Measurements from ENCODE around the gene ATP5F1E.

ATP5F1E gene

GRCh38 chr20:59047938-59048680 is 16.0 kb upstream of the ATP5F1E start:
- POLR2A ChIA-PET, result no interaction called here
- CTCF ChIA-PET, result no interaction called here
- no peak for TF ChIP-seq TARDBP (IDR thresholded peaks at IDR 0.05)
- no peak for TF ChIP-seq HDGF (IDR thresholded peaks at IDR 0.05; ENCODE audit: borderline replicate concordance)
- no peak for TF ChIP-seq LEF1 (IDR thresholded peaks at IDR 0.05; ENCODE audit: borderline replicate concordance)
- TF ChIP-seq ELF4 (IDR thresholded peaks at IDR 0.05), result no peak
- TF ChIP-seq, protein P1, sequence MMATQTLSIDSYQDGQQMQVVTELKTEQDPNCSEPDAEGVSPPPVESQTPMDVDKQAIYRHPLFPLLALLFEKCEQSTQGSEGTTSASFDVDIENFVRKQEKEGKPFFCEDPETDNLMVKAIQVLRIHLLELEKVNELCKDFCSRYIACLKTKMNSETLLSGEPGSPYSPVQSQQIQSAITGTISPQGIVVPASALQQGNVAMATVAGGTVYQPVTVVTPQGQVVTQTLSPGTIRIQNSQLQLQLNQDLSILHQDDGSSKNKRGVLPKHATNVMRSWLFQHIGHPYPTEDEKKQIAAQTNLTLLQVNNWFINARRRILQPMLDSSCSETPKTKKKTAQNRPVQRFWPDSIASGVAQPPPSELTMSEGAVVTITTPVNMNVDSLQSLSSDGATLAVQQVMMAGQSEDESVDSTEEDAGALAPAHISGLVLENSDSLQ (IDR thresholded peaks at IDR 0.05), result no peak
- no peak for TF ChIP-seq L3MBTL2 (conservative IDR thresholded peaks at IDR 0.05)
- no peak for TF ChIP-seq FOXA1 (IDR thresholded peaks at IDR 0.05)
- DNase-seq (ENCODE audit: extremely low spot score), result no peak

DNA sequence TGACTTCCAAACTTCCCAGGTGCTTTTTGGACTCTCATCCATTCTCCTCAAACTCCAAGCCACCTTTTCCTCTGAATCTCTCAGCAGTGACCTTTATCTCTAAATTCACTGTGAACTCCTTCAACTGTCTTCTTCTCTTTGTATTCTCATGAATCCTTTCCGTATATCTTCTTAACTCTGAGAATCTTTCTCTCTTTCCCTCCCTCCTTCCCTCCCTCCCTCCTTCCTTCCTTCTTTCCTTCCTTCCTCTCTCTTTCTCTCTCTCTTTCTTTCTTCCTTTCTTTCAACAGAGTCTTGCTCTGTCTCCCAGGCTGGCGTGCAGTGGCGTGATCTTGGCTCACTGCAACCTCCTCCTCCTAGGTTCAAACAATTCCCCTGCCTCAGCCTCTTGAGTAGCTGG is 14.7 kb upstream of the ATP5F1E start:
- TF ChIP-seq ELF4 (IDR thresholded peaks at IDR 0.05) (no peak), CTBP1 (IDR thresholded peaks at IDR 0.05; ENCODE audit: borderline replicate concordance) (no peak), LEF1 (IDR thresholded peaks at IDR 0.05; ENCODE audit: borderline replicate concordance) (no peak), NFRKB (IDR thresholded peaks at IDR 0.05) (no peak)
- TF ChIP-seq, protein P1 (IDR thresholded peaks at IDR 0.05), result no peak
- no peak for DNase-seq (ENCODE audit: extremely low spot score)
- POLR2A ChIA-PET, result interaction anchor here (0.8 kb wide), 1 partner anchor 15 kb away, joined by 4 read pairs; the partner anchor contains the start of gene ATP5F1E
- CTCF ChIA-PET, result no interaction called here

DNA sequence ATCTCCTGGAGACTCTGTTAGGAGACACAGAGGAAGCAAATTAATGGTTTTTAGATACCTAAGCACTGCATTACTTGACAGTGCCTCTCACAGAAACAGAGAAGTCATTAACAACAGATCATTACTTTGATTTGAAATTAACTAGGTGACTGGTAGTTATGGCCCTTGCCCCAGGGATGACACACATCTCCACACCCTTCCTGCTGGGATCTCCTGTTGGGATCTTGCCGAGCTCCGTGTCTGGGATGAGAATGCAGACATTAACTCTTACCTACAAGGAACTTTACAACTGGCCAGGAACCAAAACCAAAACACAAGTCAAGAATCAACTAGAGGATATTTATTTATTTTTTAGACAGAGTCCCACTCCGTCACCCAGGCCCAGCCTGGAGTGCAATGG is 12.7 kb upstream of the ATP5F1E start:
- POLR2A ChIA-PET, result no interaction called here
- CTCF ChIA-PET, result no interaction called here
- TF ChIP-seq ARNT (IDR thresholded peaks at IDR 0.05), result no peak
- no peak for TF ChIP-seq NFRKB (IDR thresholded peaks at IDR 0.05)
- TF ChIP-seq SUZ12 (IDR thresholded peaks at IDR 0.05), result no peak
- TF ChIP-seq L3MBTL2 (conservative IDR thresholded peaks at IDR 0.05), result no peak
- TF ChIP-seq LEF1 (IDR thresholded peaks at IDR 0.05; ENCODE audit: borderline replicate concordance), result no peak
- no peak for TF ChIP-seq CTBP1 (IDR thresholded peaks at IDR 0.05; ENCODE audit: borderline replicate concordance)
- TF ChIP-seq SP1 (IDR thresholded peaks at IDR 0.05), result no peak
- no peak for TF ChIP-seq HDGF (IDR thresholded peaks at IDR 0.05; ENCODE audit: borderline replicate concordance)
- no peak for TF ChIP-seq FOXK2 (IDR thresholded peaks at IDR 0.05)
- no peak for DNase-seq (ENCODE audit: extremely low spot score)

DNA sequence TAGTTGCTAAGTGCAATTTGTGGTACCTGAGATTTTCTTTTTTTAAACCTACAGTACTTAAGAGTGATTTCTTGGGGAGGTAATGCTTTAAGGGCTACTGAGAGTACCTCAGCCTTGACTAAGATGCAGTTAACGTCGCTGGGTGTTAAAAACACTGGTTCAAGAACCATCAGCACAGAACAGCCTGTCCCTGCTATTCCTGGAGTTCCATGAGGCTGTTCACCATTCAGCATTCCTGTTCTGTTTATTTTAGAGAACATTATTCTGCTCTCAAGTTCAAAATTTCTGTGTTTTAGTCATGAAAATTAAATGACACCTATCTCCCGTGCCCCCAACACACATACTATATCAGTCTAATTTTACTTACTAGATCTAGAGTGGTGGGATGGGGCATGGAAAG is 12.2 kb upstream of the ATP5F1E start:
- POLR2A ChIA-PET, result interaction anchor here (3.0 kb wide), 1 partner anchor 11 kb away, joined by 29 read pairs; the partner anchor contains the start of gene ATP5F1E
- CTCF ChIA-PET, result no interaction called here
- DNase-seq (ENCODE audit: extremely low spot score), result no peak
- TF ChIP-seq ARNT (IDR thresholded peaks at IDR 0.05) (no peak), SUZ12 (IDR thresholded peaks at IDR 0.05) (no peak), CTBP1 (IDR thresholded peaks at IDR 0.05; ENCODE audit: borderline replicate concordance) (no peak), L3MBTL2 (conservative IDR thresholded peaks at IDR 0.05) (no peak), FOXM1 (IDR thresholded peaks at IDR 0.05; ENCODE audit: borderline replicate concordance) (no peak), HDGF (IDR thresholded peaks at IDR 0.05; ENCODE audit: borderline replicate concordance) (no peak), ZNF384 (IDR thresholded peaks at IDR 0.05) (no peak), SP1 (IDR thresholded peaks at IDR 0.05) (no peak), FOXK2 (IDR thresholded peaks at IDR 0.05) (no peak), NFRKB (IDR thresholded peaks at IDR 0.05) (no peak), FOXA1 (IDR thresholded peaks at IDR 0.05) (no peak), TARDBP (IDR thresholded peaks at IDR 0.05) (no peak), ELF4 (IDR thresholded peaks at IDR 0.05) (no peak), LEF1 (IDR thresholded peaks at IDR 0.05; ENCODE audit: borderline replicate concordance) (no peak), BHLHE40 (IDR thresholded peaks at IDR 0.05; ENCODE audit: borderline replicate concordance) (no peak)
- TF ChIP-seq, protein P1 (IDR thresholded peaks at IDR 0.05), result no peak

GRCh38 chr20:59043698-59044097 is 11.6 kb upstream of the ATP5F1E start:
- no peak for TF ChIP-seq FOXA1 (IDR thresholded peaks at IDR 0.05)
- TF ChIP-seq, protein P1 (IDR thresholded peaks at IDR 0.05), result no peak
- no peak for TF ChIP-seq FOXM1 (IDR thresholded peaks at IDR 0.05; ENCODE audit: borderline replicate concordance)
- TF ChIP-seq TARDBP (IDR thresholded peaks at IDR 0.05), result no peak
- no peak for TF ChIP-seq ZNF384 (IDR thresholded peaks at IDR 0.05)
- no peak for TF ChIP-seq LEF1 (IDR thresholded peaks at IDR 0.05; ENCODE audit: borderline replicate concordance)
- TF ChIP-seq BHLHE40 (IDR thresholded peaks at IDR 0.05; ENCODE audit: borderline replicate concordance), result no peak
- no peak for TF ChIP-seq FOXK2 (IDR thresholded peaks at IDR 0.05)
- no peak for TF ChIP-seq L3MBTL2 (conservative IDR thresholded peaks at IDR 0.05)
- TF ChIP-seq HDGF (IDR thresholded peaks at IDR 0.05; ENCODE audit: borderline replicate concordance), result no peak
- TF ChIP-seq ELF4 (IDR thresholded peaks at IDR 0.05), result no peak
- no peak for TF ChIP-seq ARNT (IDR thresholded peaks at IDR 0.05)
- no peak for DNase-seq (ENCODE audit: extremely low spot score)
- POLR2A ChIA-PET, result interaction anchor here (3.0 kb wide), 1 partner anchor 11 kb away, joined by 29 read pairs; the partner anchor contains the start of gene ATP5F1E
- CTCF ChIA-PET, result interaction anchor here (0.6 kb wide), 1 partner anchor 412 kb away, joined by 3 read pairs; no protein-coding TSS in a partner anchor

All from HEK293T (cell line).